K562 (cell line): ENCODE measurements around the gene MAGIX. TPM values are rescaled to one million over a fixed set of nuclear protein-coding genes. Genes with fewer than 3 reads are reported as not detected.

Experiments
- ARID1B ChIP-seq: fragments of 450-650 bp; IDR thresholded peaks from 2 replicates; pipeline ENCODE4 v1.6.1; 2016; ENCODE audit warnings: antibody characterized with exemption, mild to moderate bottlenecking, inconsistent platforms
- ASH1L ChIP-seq: fragments of 450-650 bp; IDR thresholded peaks from 2 replicates; pipeline ENCODE4 v1.6.1; 2018; ENCODE audit warnings: borderline replicate concordance, mild to moderate bottlenecking, low read depth; ENCODE audit not compliant: partially characterized antibody
- ATF2 ChIP-seq: sonication (generic); formaldehyde crosslinking; IDR thresholded peaks from 2 replicates; pipeline ENCODE4 v1.8.1; 2022; ENCODE audit warnings: missing genetic modification reagents
- CBFA2T3 ChIP-seq: fragments of 450-650 bp; IDR thresholded peaks from 2 replicates; pipeline ENCODE4 v1.6.1; 2017
- CREM ChIP-seq: IDR thresholded peaks from 2 replicates; pipeline ENCODE4 v1.6.1; 2014; ENCODE audit warnings: antibody characterized with exemption, low read depth
- DIDO1 ChIP-seq: fragments of 450-650 bp; IDR thresholded peaks from 2 replicates; pipeline ENCODE4 v1.6.1; 2016; ENCODE audit warnings: low read depth, missing biosample characterization, missing genetic modification characterization
- DPF2 ChIP-seq: fragments of 450-650 bp; IDR thresholded peaks from 2 replicates; pipeline ENCODE4 v1.6.1; 2016
- ERF ChIP-seq: fragments of 450-650 bp; formaldehyde crosslinking; IDR thresholded peaks from 2 replicates; pipeline ENCODE4 v1.4.0; 2020; ENCODE audit warnings: mild to moderate bottlenecking, mixed read lengths
- FOXA1 ChIP-seq: fragments of 450-650 bp; IDR thresholded peaks from 2 replicates; pipeline ENCODE4 v1.6.1; 2016; ENCODE audit warnings: mild to moderate bottlenecking, borderline replicate concordance
- GABPB2 ChIP-seq: fragments of 250-450 bp; sonication (Bioruptor Pico); conservative IDR thresholded peaks from 2 replicates; pipeline ENCODE4 v1.5.1; 2021; ENCODE audit warnings: mild to moderate bottlenecking
- HDGF ChIP-seq: fragments of 450-650 bp; IDR thresholded peaks from 2 replicates; pipeline ENCODE4 v1.6.1; 2016
- KLF10 ChIP-seq: fragments of 250-450 bp; sonication (Bioruptor Pico); IDR thresholded peaks from 2 replicates; pipeline ENCODE4 v1.6.1; 2021; ENCODE audit warnings: matching md5 sums
- LARP7 ChIP-seq: fragments of 450-650 bp; IDR thresholded peaks from 2 replicates; pipeline ENCODE4 v1.6.1; 2016
- NR0B1 ChIP-seq: fragments of 450-650 bp; IDR thresholded peaks from one replicate; pipeline ENCODE4 v1.6.1; 2018; ENCODE audit warnings: mild to moderate bottlenecking, moderate library complexity; ENCODE audit not compliant: partially characterized antibody
- PHF21A ChIP-seq: fragments of 450-650 bp; IDR thresholded peaks from 2 replicates; pipeline ENCODE4 v1.6.1; 2017; ENCODE audit warnings: low read depth, borderline replicate concordance
- POU5F1 ChIP-seq: fragments of 150-350 bp; IDR thresholded peaks from 2 replicates; pipeline ENCODE4 v1.6.1; 2014; ENCODE audit warnings: borderline replicate concordance, low read length, low read depth, mild to moderate bottlenecking; ENCODE audit not compliant: partially characterized antibody
- SETDB1 ChIP-seq: IDR thresholded peaks from one replicate; pipeline ENCODE4 v1.6.1; 2012; ENCODE audit warnings: low read length, control low read depth, inconsistent platforms
- SFPQ ChIP-seq: fragments of 200-400 bp; formaldehyde crosslinking; IDR thresholded peaks from 2 replicates; pipeline ENCODE4 v1.6.1; 2017; ENCODE audit warnings: mild to moderate bottlenecking, low read depth, low read length, moderate library complexity
- SMAD1 ChIP-seq: fragments of 150-350 bp; IDR thresholded peaks from 2 replicates; pipeline ENCODE4 v1.6.1; 2014; ENCODE audit warnings: low read length, low read depth; ENCODE audit not compliant: partially characterized antibody
- SRSF7 ChIP-seq: fragments of 200-400 bp; formaldehyde crosslinking; optimal IDR thresholded peaks from 2 replicates; pipeline ENCODE3; 2017; ENCODE audit warnings: mild to moderate bottlenecking, low read depth, low read length
- STAG1 ChIP-seq: sonication (generic); formaldehyde crosslinking; IDR thresholded peaks from 2 replicates; pipeline ENCODE4 v1.5.0; 2020; ENCODE audit warnings: missing genetic modification reagents, borderline replicate concordance
- ZBTB1 ChIP-seq: sonication (generic); formaldehyde crosslinking; IDR thresholded peaks from 2 replicates; pipeline ENCODE4 v1.8.1; 2023; ENCODE audit warnings: missing genetic modification reagents, low read depth, mild to moderate bottlenecking, borderline replicate concordance
- ZC3H11A ChIP-seq: IDR thresholded peaks from 2 replicates; pipeline ENCODE4 v1.6.1; 2012; ENCODE audit warnings: low read depth, low read length, improper control_type of control experiment
- ZNF263 ChIP-seq: sonication (generic); formaldehyde crosslinking; IDR thresholded peaks from 2 replicates; pipeline ENCODE4 v1.8.0; 2022; ENCODE audit warnings: mild to moderate bottlenecking, missing genetic modification reagents, borderline replicate concordance
- ZNF384 ChIP-seq: IDR thresholded peaks from 2 replicates; pipeline ENCODE4 v1.6.1; 2012; ENCODE audit warnings: low read depth, low read length, improper control_type of control experiment
- ZNF583 ChIP-seq: fragments of 250-450 bp; sonication (Bioruptor Pico); IDR thresholded peaks from 2 replicates; pipeline ENCODE4 v1.4.0; 2020
- polyA plus RNA-seq, 8 experiments: library from polyadenylated mRNA; depleted of rRNA in 4 of 8; stranded (reverse) in 5 of 8; unstranded in 3 of 8; fragments of >200 nt; fragmentation: Nextera tagmentation in 2 of 8; fragmentation: Illumina TruSeq in 1 of 8; extraction: Ambion mirVana in 2 of 8; extraction: Trizol in 1 of 8; gene quantifications; 2 replicates each; pipeline versions ENCODE4 v1.2.1 to v1.2.3, GENCODE V29; 2011 to 2014; ENCODE audit warnings: inconsistent platforms in 1 of 8, missing spikeins in 1 of 8
- total RNA-seq, 7 experiments: library from RNA; depleted of rRNA in 6 of 7; stranded (reverse); fragments of >200 nt in 6 of 7; fragmentation: Illumina TruSeq in 2 of 7; extraction: Trizol in 2 of 7; gene quantifications; 2 replicates each; pipeline versions ENCODE4 v1.2.1 to v1.2.3, GENCODE V29; 2011 to 2021; ENCODE audit warnings: low replicate concordance in 1 of 7

MAGIX gene
- total and polyA plus RNA-seq, 9 of the 15 experiments (the other 6 are each of a cell fraction or from before 2014, with no cell fraction given) = 0.08 to 3.5 (median 0.47) TPM

- TF ChIP-seq NR0B1 (no peak), GABPB2 (CRISPR knock-in tag) (no peak), ZBTB1 (CRISPR knock-in tag) (no peak; the same call in 1 of the 2 replicates), PHF21A (no peak), CBFA2T3 (no peak), ZC3H11A (no peak), FOXA1 (no peak), SETDB1 (no peak), ZNF384 (no peak), SMAD1 (no peak), KLF10 (CRISPR knock-in tag) (no peak), DPF2 (no peak), ATF2 (CRISPR knock-in tag) (0 out of 2 replicates have a peak, but pooled peaks have one; percentile 38), ASH1L (no peak), ARID1B (no peak; the same call in 1 of the 2 replicates), CREM (peak; percentile 71), ERF (CRISPR knock-in tag) (peak; percentile 43; the same call in 1 of the 2 replicates), DIDO1 (tag) (no peak), POU5F1 (no peak), SRSF7 (no peak), ZNF263 (CRISPR knock-in tag) (no peak; the same call in 1 of the 2 replicates), HDGF (no peak), LARP7 (no peak), ZNF583 (CRISPR knock-in tag) (peak; percentile 30; the same call in 1 of the 2 replicates), STAG1 (CRISPR knock-in tag) (no peak), SFPQ (no peak)
Observed at GRCh38 chrX:49155900-49156837, 6.4 kb upstream of the MAGIX start (continued).
